HG03064 (cell line): Measurements from ENCODE around the gene TRIO.

Experiments used
- ATAC-seq: cut with Tn5 transposase; IDR thresholded peaks from one replicate; pipeline ENCODE4 v1.9.1; 2021; ENCODE audit warnings: low read depth; ENCODE audit not compliant: unreplicated experiment

TRIO gene

GRCh38 chr5:14397717-14398116 is 254.6 kb downstream of the TRIO start:
- ATAC-seq = no peak

DNA sequence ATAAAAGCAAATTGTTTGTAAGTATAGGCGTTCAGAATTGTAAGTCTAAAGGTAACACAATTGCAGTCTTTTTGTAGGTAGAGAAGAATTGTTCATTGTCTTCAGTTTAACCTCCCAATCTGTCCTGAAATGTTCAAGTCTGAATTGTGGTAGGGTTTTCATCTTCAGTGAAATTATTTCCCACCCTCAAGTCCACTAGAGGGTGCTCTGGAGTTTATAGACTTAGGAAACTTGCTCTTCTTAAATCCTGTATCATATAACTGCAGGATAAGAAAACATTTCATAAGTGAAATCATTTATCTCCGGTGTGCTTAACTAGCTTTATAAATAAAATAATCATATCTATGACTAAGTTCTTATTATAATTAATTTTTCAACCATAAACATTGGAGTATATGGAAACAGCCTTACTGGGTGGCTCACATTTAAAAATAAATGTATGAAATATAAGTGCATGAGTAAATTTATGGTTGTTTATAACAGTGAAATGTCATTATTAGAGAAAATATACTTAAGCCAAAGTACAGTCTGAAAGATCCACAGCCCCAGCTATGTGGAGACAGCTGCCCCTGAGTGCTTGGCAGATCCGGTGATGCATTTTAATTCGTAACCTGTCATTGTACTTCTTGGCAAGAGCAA is 256.0 kb downstream of the TRIO start:
- no peak for ATAC-seq

- ATAC-seq = no peak
Observed at GRCh38 chr5:14400085-14400484, 256.9 kb downstream of the TRIO start.

- no peak for ATAC-seq
Observed at GRCh38 chr5:14400611-14401010, 257.5 kb downstream of the TRIO start.

- no peak for ATAC-seq
Observed at GRCh38 chr5:14401639-14402038, 258.5 kb downstream of the TRIO start.

- no peak for ATAC-seq
Observed at GRCh38 chr5:14402424-14402823, 259.3 kb downstream of the TRIO start.

- no peak for ATAC-seq
Observed at GRCh38 chr5:14404780-14405179, 261.6 kb downstream of the TRIO start.

GRCh38 chr5:14405267-14405666 is 262.1 kb downstream of the TRIO start:
- no peak for ATAC-seq

- no peak for ATAC-seq
Observed at GRCh38 chr5:14405706-14406553, 262.8 kb downstream of the TRIO start.

DNA sequence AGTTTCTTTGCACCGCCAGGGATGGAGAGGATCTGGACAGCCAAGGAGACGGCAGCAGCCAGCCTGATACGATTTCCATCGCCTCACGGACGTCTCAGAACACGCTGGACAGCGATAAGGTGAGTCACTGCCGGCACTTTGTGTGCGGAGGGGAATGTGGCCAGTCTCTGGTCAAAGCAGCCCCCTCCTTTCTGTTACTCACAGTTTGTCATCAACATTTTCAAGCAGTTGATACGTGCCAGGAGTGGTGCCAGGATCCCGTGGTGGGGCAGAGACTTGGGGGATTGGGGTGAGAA is 263.4 kb downstream of the TRIO start:
- no peak for ATAC-seq

- ATAC-seq = no peak
Observed at GRCh38 chr5:14407051-14407450, 263.9 kb downstream of the TRIO start.

DNA sequence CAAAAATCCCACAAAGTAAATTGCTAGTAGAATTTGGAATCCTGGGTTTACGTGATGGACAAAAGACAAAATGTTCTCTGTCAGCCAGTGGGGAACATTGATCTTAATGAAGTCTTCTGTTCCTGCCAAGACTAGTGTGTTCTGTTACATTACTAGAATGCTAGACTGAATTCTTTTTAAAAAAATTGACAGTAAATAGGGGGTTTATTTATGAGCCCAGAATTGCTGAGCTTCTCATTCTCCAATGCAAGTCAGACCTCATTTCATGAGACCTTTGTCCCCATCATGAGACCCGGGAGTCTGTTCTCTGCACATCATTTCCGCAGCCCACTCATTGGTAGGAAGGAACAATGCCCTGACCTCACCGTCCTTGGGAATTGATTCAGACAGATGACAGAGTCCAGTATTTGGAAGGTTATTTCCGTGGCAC is 264.6 kb downstream of the TRIO start:
- no peak for ATAC-seq

GRCh38 chr5:14408969-14409586 is 265.9 kb downstream of the TRIO start:
- no peak for ATAC-seq

DNA sequence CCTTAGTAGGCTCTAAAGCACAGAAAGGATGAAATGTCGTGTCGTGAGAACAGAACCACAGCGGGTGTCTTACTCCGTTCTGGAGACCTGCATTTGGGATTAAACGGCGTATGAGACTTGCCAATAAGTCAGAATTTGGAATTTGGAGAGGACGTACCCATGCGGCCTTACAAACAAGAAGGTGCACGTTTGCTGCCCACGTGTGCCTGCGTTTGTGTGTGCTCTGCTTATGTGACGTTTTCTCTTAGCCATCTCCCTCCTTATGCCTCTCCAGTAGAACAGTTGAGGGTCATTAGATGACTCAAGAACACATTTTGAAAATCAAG is 266.9 kb downstream of the TRIO start:
- ATAC-seq = no peak

- ATAC-seq = no peak
Observed at GRCh38 chr5:14410394-14411201, 267.5 kb downstream of the TRIO start.

DNA sequence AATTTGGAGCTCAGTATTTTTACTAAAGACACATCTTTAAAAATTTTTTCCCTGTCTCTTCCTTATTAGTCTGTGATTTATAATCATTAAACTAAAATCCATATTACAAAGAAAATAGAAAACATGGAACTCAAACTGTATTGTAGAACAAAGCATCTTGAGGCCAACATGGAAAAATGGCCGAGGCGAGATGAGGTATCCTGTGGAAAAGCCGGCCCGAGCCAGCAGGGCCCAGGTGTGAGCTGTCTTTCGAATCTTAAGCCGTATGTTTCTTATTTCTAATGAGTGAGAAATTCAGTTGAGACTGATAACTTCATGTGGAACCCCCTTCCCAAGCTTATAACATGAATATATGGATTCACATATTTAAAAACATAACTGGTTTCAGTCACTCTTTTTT is 268.1 kb downstream of the TRIO start:
- ATAC-seq = no peak

DNA sequence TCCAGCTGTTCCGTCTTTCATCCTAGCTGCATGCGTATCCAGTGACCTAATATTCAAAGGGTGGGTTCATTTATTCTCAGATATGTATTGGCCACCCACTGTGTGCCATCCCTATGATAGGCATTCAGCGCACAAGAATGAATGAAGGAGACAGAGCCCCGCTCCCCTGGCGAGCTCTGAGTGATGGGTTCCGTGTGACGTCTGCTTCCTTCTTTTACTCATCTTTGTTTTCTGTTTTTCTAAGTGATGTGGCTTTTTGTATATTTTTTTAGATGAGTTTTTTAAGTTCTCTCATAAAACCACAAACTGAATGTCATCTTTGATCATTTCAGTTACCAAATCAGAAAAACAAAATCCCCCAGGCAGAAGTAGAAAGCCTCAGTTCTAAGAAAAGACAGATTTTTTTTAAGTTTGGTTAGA is 270.2 kb downstream of the TRIO start:
- no peak for ATAC-seq

DNA sequence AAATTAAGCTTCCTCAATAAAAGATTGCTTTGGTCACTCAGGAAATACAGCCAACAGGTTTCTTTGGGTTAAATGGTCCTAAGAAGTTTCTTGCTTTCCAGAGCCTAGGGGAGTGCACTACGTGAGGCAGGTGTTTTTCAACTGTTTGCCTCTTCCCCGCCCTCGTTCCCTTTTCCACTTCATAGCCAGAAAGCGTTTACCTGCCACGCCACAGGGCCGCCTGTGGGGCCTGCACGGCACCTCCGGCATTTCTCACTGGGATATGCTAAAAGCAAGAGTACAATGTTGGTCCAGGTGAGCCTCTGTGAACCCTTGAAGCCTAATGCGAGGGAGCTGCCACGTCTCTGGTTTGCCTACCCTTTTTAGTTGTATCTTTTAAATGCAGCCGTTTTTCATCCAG is 270.9 kb downstream of the TRIO start:
- no peak for ATAC-seq

DNA sequence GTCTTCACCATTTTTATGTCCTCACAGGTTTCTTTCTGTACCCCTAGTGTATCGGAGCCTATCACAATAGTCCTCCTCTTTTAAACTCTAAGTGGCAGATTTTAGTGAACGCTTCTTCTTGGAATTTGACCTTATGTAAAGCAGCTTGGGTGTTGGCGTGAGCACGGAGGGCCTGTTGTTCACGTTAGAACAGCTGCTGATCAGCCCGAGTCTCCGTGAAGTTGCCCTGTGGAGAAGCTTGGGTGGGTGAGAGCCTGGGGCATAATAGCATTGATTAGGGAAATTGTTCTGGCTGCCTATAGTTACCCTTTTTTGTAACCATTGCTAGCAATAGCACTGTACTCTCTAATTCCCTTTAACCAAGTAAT is 271.5 kb downstream of the TRIO start:
- no peak for ATAC-seq

DNA sequence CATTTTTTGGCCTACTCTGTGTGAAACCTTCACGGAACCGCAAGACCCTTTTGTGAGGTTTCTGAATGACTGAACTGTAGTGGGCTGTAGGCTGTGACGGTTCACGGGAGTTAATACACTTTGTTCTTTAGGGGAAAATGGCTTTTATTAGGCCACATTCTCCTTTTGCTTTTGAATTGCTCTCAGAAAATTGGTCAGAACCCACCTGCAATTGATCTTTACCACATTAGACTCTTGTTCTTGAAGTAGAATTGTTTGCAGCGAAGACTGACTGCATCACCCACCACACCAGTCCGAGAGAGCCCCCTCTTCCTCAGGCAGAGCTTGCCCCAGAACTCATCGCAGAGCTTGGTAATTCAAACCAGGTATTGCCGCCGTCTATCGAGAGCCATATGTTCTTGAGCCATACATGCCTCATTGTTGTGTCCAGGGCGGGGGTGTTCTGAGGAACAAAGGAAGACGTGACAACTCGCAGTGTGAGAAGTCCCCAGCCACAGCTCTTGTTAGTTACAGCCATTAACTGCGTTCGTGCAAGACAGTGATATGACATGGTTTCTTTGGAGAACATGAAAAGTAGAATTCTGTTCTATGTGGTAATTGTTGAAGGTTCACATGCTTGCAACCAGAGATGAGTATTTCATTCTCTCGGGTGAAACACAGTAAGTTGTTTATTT is 272.0 kb downstream of the TRIO start:
- ATAC-seq = no peak

DNA sequence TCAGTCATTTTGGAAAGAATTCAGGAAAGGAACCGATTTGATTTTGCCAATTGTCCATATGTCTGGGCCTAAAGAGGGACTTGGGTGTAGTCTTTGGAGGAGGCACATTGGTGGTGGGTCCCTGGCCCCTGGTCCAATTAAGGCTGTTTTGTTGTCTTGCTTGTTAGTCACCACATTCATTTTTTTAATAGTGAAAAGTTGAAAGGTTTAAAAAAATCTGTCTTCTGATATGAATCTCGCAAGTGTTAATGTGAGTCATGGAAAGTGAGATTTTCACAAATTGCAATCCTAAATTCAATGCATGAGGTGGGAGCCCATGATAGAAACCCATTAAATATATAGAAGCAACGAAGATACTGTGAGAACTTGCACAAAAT is 272.5 kb downstream of the TRIO start:
- ATAC-seq = no peak
